GM12878 (cell line): Measurements from ENCODE around the gene TCTN1. TPM values are rescaled to one million over a fixed set of nuclear protein-coding genes. Genes with fewer than 3 reads are reported as not detected.

ENCODE experiments used
- ATAC-seq: fragments of 200-7000 bp; cut with Tn5 transposase; 3 replicates; pipeline ENCODE4 v1.9.1; 2020; ENCODE audit warnings: mild to moderate bottlenecking, moderate library complexity
- BruUV-seq: library from RNA; stranded (reverse); fragments of 400-500 nt; replicated peaks from 2 replicates; lab custom pipeline; 2021; lab: Mats Ljungman, UMichigan
- CTCF ChIA-PET: fragments of 300-600 bp; sonication (Branson Sonifier 250); formaldehyde crosslinking; extraction: SDS; loops from one replicate; lab custom pipeline; 2021; ENCODE audit warnings: inconsistent platforms; lab: Yijun Ruan, JAX
- POLR2A ChIA-PET: fragments of 350-600 bp; formaldehyde crosslinking; extraction: SDS; loops from one replicate; lab custom pipeline; 2021; ENCODE audit warnings: inconsistent platforms; lab: Charles Lee
- RAD21 ChIA-PET: fragments of 300-600 bp; sonication (Branson Sonifier 250); formaldehyde crosslinking; loops from one replicate; lab custom pipeline; 2023; ENCODE audit warnings: antibody characterized with exemption; ENCODE audit not compliant: unreplicated experiment; lab: Charles Lee
- SMC1A ChIA-PET: fragments of 300-600 bp; sonication (Branson Sonifier 250); formaldehyde crosslinking; loops from one replicate; lab custom pipeline; 2023; ENCODE audit not compliant: unreplicated experiment, uncharacterized antibody; lab: Charles Lee
- DNase-seq: peaks from one replicate; pipeline ENCODE4 v3.0.0-alpha.2; 2011; ENCODE audit warnings: low read depth, low spot score
- FAIRE-seq: peaks from 3 replicates; lab custom pipeline; 2011; peaks lifted over from hg19 to GRCh38; lab: Jason Lieb, UNC
- H2AFZ ChIP-seq: 2 replicates; pipeline ENCODE4 v1.6.0; 2011; ENCODE audit warnings: low read depth, low read length, control low read depth; ENCODE audit not compliant: control insufficient read depth
- H3K27ac ChIP-seq: 2 replicates; pipeline ENCODE4 v1.5.1; 2011; ENCODE audit warnings: control low read depth; ENCODE audit not compliant: control insufficient read depth, insufficient read depth
- H3K27me3 ChIP-seq, 2 experiments: replicated peaks in 1 of 2; 2 replicates each; pipeline versions ENCODE4 v1.6.0 to v1.6.1; 2011; ENCODE audit warnings: low read length in 1 of 2; ENCODE audit not compliant: control insufficient read depth in 2 of 2, insufficient read depth in 2 of 2
- H3K36me3 ChIP-seq, 2 experiments: 2 replicates each; pipeline ENCODE4 v1.5.1; 2011; ENCODE audit warnings: low read length in 1 of 2; ENCODE audit not compliant: control insufficient read depth in 2 of 2, insufficient read depth in 2 of 2
- H3K4me1 ChIP-seq: 2 replicates; pipeline ENCODE4 v1.6.1; 2011; ENCODE audit warnings: mild to moderate bottlenecking, low read length, moderate library complexity, mixed read lengths; ENCODE audit not compliant: control insufficient read depth, insufficient read depth
- H3K4me2 ChIP-seq: 2 replicates; pipeline ENCODE4 v1.6.0; 2011; ENCODE audit warnings: control low read depth; ENCODE audit not compliant: control insufficient read depth, insufficient read depth
- H3K4me3 ChIP-seq: fragments of 200-600 bp; sonication (generic); 2 replicates; pipeline ENCODE4 v1.5.1; 2016
- H3K79me2 ChIP-seq: 2 replicates; pipeline ENCODE4 v1.6.0; 2011; ENCODE audit warnings: low read length; ENCODE audit not compliant: control insufficient read depth, insufficient read depth
- H3K9ac ChIP-seq: 2 replicates; pipeline ENCODE4 v1.8.0; 2011; ENCODE audit warnings: low read length, control low read depth, mixed read lengths; ENCODE audit not compliant: control insufficient read depth, insufficient read depth
- H3K9me3 ChIP-seq: replicated peaks from 3 replicates; pipeline ENCODE4 v1.5.1; 2011; ENCODE audit warnings: mild to moderate bottlenecking, low read length; ENCODE audit not compliant: control insufficient read depth, insufficient read depth
- H4K20me1 ChIP-seq: 2 replicates; pipeline ENCODE4 v1.6.0; 2011; ENCODE audit not compliant: control insufficient read depth, insufficient read depth
- BRCA1 ChIP-seq: IDR thresholded peaks from 2 replicates; pipeline ENCODE4 v1.6.1; 2011; ENCODE audit warnings: low read depth, low read length, improper control_type of control experiment
- HDAC6 ChIP-seq: fragments of 200-600 bp; sonication (generic); IDR thresholded peaks from one replicate; pipeline ENCODE4 v1.8.0; 2017; ENCODE audit warnings: antibody characterized with exemption; ENCODE audit not compliant: unreplicated experiment
- PML ChIP-seq: IDR thresholded peaks from 2 replicates; pipeline ENCODE4 v1.6.1; 2012; ENCODE audit warnings: low read length, inconsistent platforms
- WRNIP1 ChIP-seq: IDR thresholded peaks from 2 replicates; pipeline ENCODE4 v1.6.1; 2011; ENCODE audit warnings: low read depth, low read length, improper control_type of control experiment, borderline replicate concordance
- YBX1 ChIP-seq: fragments of 450-650 bp; IDR thresholded peaks from 2 replicates; pipeline ENCODE4 v1.6.1; 2016; ENCODE audit warnings: antibody characterized with exemption
- ZNF217 ChIP-seq: fragments of 450-650 bp; IDR thresholded peaks from 2 replicates; pipeline ENCODE4 v1.6.1; 2017; ENCODE audit warnings: antibody characterized with exemption, mild to moderate bottlenecking
- WGBS: methylation state at CpG from one replicate; pipeline ENCODE4 v1.1.6; 2016; ENCODE audit warnings: low lambda C conversion rate; ENCODE audit not compliant: insufficient replicate concordance, insufficient coverage; ENCODE audit errors: missing lambda C conversion rate; 5-methylcytosine and 5-hydroxymethylcytosine counted together
- in situ Hi-C: fragments of 300-500 bp; cut with MboI; formaldehyde crosslinking; loops from 9 replicates; pipeline ENCODE4 v1.14.3; 2018; ENCODE audit warnings: mixed read lengths
- intact Hi-C: fragments of 100-400 bp; cut with micrococcal nuclease; formaldehyde crosslinking; loops from one replicate; pipeline ENCODE4 v1.14.2; 2022; ENCODE audit not compliant: unreplicated experiment
- polyA plus RNA-seq, 11 experiments: library from polyadenylated mRNA; depleted of rRNA in 4 of 11; unstranded in 6 of 11; stranded (reverse) in 5 of 11; fragments of >200 nt; fragmentation: Nextera tagmentation in 4 of 11; fragmentation: Illumina TruSeq in 1 of 11; extraction: Ambion mirVana in 4 of 11; extraction: Trizol in 1 of 11; gene quantifications; 1 replicate in 1 of 11; 2 replicates in 10 of 11; pipeline versions ENCODE4 v1.2.1 to v1.2.3, GENCODE V29; 2011 to 2016; ENCODE audit warnings: inconsistent platforms in 2 of 11, missing spikeins in 2 of 11, low read depth in 1 of 11
- total RNA-seq, 4 experiments: library from RNA; depleted of rRNA in 3 of 4; stranded (reverse); fragments of >200 nt in 3 of 4; fragmentation: Illumina TruSeq in 1 of 4; extraction: Trizol in 1 of 4; gene quantifications; 2 replicates each; pipeline versions ENCODE4 v1.2.1 to v1.2.3, GENCODE V29; 2013 to 2021
- TF ChIP-seq, protein P1 (sequence below): fragments of 450-650 bp; IDR thresholded peaks from 2 replicates; pipeline ENCODE4 v1.6.1; 2016; ENCODE audit warnings: mild to moderate bottlenecking
- TF ChIP-seq, protein P2 (sequence below): fragments of 450-650 bp; IDR thresholded peaks from 2 replicates; pipeline ENCODE4 v1.6.1; 2016; ENCODE audit warnings: mild to moderate bottlenecking

Gene TCTN1
- total and polyA plus RNA-seq, 10 of the 15 experiments (the other 5 are each of a cell fraction or from before 2014, with no cell fraction given), result 8.8 to 23.5 (median 15.3) TPM

DNA sequence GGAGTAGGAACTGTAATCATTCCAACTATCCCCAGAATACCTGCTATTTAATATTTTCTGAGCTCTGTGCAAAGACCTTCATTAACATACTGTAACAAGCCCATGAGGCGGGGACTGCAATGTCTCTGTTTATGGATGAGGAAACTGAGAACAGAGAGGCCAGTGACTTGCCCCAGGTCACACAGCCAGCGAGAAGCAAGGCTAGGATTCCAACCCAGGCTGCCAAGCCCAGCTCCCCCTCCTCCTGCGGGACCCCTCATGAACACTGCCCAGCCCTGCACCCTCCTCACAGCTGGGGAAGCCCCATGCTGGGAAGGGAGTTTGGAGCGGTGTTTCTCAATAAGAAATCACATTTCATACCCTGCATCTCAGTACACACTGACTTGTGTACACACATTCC lies 64.1 kb downstream of the TCTN1 start (continued):
- TF ChIP-seq BRCA1 (no peak), ZNF217 (peak; percentile 70), YBX1 (no peak), HDAC6 (no peak), WRNIP1 (no peak), PML (no peak)

DNA sequence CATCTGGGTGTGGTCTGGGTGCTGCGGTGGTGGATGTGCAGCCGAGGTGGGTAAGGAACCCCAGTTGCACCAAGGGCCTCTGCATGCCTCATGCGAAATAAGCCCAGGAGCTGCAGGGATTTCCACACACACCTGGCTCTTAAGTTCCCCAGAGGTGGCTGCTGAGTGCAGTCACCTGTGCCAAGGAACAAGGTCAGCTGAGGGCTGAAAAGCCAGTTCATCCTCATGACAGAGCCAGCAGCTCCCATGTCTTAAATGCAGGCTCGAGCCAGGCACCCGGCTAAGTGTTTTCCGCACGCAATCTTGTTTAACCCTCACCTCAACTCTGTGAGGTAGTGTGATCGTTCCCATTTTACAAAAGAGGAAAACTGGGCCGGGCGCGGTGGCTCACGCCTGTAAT lies 65.3 kb downstream of the TCTN1 start:
- H3K9me3 ChIP-seq, result peaks cover 3% of the 10 kb centered on the region; the same call in 1 of the 3 replicates
- ChIA-PET CTCF (interaction anchor here (0.7 to 2.2 kb wide), 8 partner anchors 9 to 73 kb away, joined by 3 to 7 read pairs (median 4); no protein-coding TSS in a partner anchor), SMC1A (interaction anchor here (0.8 to 8.3 kb wide), 11 partner anchors 7 to 176 kb away, joined by 3 to 80 read pairs (median 4); no protein-coding TSS in a partner anchor), RAD21 (interaction anchor here (0.9 to 5.1 kb wide), 9 partner anchors 10 to 59 kb away, joined by 3 to 42 read pairs (median 5); no protein-coding TSS in a partner anchor)
- BruUV-seq, result no TSS peak
- H3K4me3 ChIP-seq, result no peak overlapping the region
- H4K20me1 ChIP-seq, result no peaks in the 10 kb centered on the region
- H3K9ac ChIP-seq, result no peak overlapping the region; the same call in 1 of the 2 replicates
- H3K79me2 ChIP-seq, result peaks cover 50% of the 10 kb centered on the region
- in situ Hi-C loops, result no loop called here
- intact Hi-C loops, result no loop called here
- ATAC-seq, result no peak
- no peaks in the 10 kb centered on the region for H3K27me3 ChIP-seq
- peak overlapping the region; percentile 69 for H3K27ac ChIP-seq
- peaks cover 9 to 26% of the 10 kb centered on the region in 2 experiments for H3K36me3 ChIP-seq
- no peak overlapping the region for H2AFZ ChIP-seq
- peak overlapping the region; percentile 92 for H3K4me2 ChIP-seq
- H3K4me1 ChIP-seq, result peaks cover 64% of the 10 kb centered on the region
- 78% methylated on average over 12 of the region's 12 CpGs for WGBS
- TF ChIP-seq, protein P1, sequence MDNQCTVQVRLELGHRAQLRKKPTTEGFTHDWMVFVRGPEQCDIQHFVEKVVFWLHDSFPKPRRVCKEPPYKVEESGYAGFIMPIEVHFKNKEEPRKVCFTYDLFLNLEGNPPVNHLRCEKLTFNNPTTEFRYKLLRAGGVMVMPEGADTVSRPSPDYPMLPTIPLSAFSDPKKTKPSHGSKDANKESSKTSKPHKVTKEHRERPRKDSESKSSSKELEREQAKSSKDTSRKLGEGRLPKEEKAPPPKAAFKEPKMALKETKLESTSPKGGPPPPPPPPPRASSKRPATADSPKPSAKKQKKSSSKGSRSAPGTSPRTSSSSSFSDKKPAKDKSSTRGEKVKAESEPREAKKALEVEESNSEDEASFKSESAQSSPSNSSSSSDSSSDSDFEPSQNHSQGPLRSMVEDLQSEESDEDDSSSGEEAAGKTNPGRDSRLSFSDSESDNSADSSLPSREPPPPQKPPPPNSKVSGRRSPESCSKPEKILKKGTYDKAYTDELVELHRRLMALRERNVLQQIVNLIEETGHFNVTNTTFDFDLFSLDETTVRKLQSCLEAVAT, result peak; percentile 45; the same call in 1 of the 2 replicates
- TF ChIP-seq, protein P2, sequence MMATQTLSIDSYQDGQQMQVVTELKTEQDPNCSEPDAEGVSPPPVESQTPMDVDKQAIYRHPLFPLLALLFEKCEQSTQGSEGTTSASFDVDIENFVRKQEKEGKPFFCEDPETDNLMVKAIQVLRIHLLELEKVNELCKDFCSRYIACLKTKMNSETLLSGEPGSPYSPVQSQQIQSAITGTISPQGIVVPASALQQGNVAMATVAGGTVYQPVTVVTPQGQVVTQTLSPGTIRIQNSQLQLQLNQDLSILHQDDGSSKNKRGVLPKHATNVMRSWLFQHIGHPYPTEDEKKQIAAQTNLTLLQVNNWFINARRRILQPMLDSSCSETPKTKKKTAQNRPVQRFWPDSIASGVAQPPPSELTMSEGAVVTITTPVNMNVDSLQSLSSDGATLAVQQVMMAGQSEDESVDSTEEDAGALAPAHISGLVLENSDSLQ, result no peak
- TF ChIP-seq, all 136 proteins: peak for 1
- DNase-seq (no peak), FAIRE-seq (no peak)
- POLR2A ChIA-PET, result interaction anchor here (1.0 to 4.9 kb wide), 8 partner anchors 8 to 104 kb away, joined by 3 to 78 read pairs (median 18); partner anchors contain the start of genes HVCN1 and TCTN1
